CD8-positive, alpha-beta memory T cell (primary cell): ENCODE measurements around the gene NHERF1. TPM values are rescaled to one million over a fixed set of nuclear protein-coding genes. Genes with fewer than 3 reads are reported as not detected.

Experiments
- CTCF ChIA-PET: fragments of 350-600 bp; sonication (Branson Sonifier 250); formaldehyde crosslinking; loops from one replicate; lab custom pipeline; 2021; ENCODE audit warnings: antibody characterized with exemption; lab: Charles Lee
- POLR2A ChIA-PET: fragments of 350-600 bp; sonication (Branson Sonifier 250); formaldehyde crosslinking; loops from one replicate; lab custom pipeline; 2021; ENCODE audit warnings: antibody characterized with exemption; lab: Charles Lee
- DNase-seq, 5 donors: peaks; one replicate each; pipeline versions ENCODE4 v3.0.0 to v3.0.0-alpha.2; 2020 to 2022; ENCODE audit warnings: mixed read lengths in 1 of 5
- H3K27ac ChIP-seq: one replicate; pipeline ENCODE4 v1.7.0; 2013; ENCODE audit warnings: low read depth, mild to moderate bottlenecking, low read length, moderate library complexity
- H3K27me3 ChIP-seq: 2 replicates; pipeline ENCODE4 v1.7.0; 2013; ENCODE audit warnings: low read length, mild to moderate bottlenecking; ENCODE audit not compliant: insufficient read depth, poor library complexity, severe bottlenecking
- H3K36me3 ChIP-seq: 2 replicates; pipeline ENCODE4 v1.7.0; 2013; ENCODE audit warnings: mild to moderate bottlenecking, low read length, moderate library complexity; ENCODE audit not compliant: insufficient read depth
- H3K4me1 ChIP-seq: 2 replicates; pipeline ENCODE4 v1.7.0; 2013; ENCODE audit warnings: mild to moderate bottlenecking, low read length, moderate library complexity; ENCODE audit not compliant: insufficient read depth
- H3K4me3 ChIP-seq: 2 replicates; pipeline ENCODE4 v1.7.0; 2013; ENCODE audit warnings: mild to moderate bottlenecking, low read length
- H3K9me3 ChIP-seq: 2 replicates; pipeline ENCODE4 v1.7.0; 2013; ENCODE audit warnings: mild to moderate bottlenecking, low read length
- H3K27ac Mint-ChIP-seq, 8 donors: one replicate each; pipeline ENCODE4 v1.8.0; 2020 to 2021; ENCODE audit warnings: mixed read lengths in 8 of 8, mild to moderate bottlenecking in 6 of 8, inconsistent platforms in 3 of 8, moderate library complexity in 3 of 8
- H3K27me3 Mint-ChIP-seq, 2 donors: one replicate each; pipeline ENCODE4 v1.8.0; 2020 to 2021; ENCODE audit warnings: mixed read lengths in 2 of 2, mild to moderate bottlenecking in 1 of 2, moderate library complexity in 1 of 2
- H3K36me3 Mint-ChIP-seq, 3 donors: one replicate each; pipeline ENCODE4 v1.8.0; 2020 to 2021; ENCODE audit warnings: mixed read lengths in 3 of 3, inconsistent platforms in 1 of 3, mild to moderate bottlenecking in 1 of 3
- H3K4me1 Mint-ChIP-seq, 3 donors: one replicate each; pipeline ENCODE4 v1.8.0; 2020 to 2021; ENCODE audit warnings: mixed read lengths in 3 of 3, inconsistent platforms in 1 of 3, mild to moderate bottlenecking in 1 of 3
- H3K4me3 Mint-ChIP-seq, 7 donors: one replicate each; pipeline ENCODE4 v1.8.0; 2020 to 2021; ENCODE audit warnings: mixed read lengths in 7 of 7, mild to moderate bottlenecking in 6 of 7, moderate library complexity in 4 of 7, inconsistent platforms in 2 of 7
- H3K9me3 Mint-ChIP-seq, 5 donors: one replicate each; pipeline ENCODE4 v1.8.0; 2020 to 2022; ENCODE audit warnings: mixed read lengths in 5 of 5, mild to moderate bottlenecking in 3 of 5, moderate library complexity in 2 of 5, inconsistent platforms in 1 of 5
- polyA plus RNA-seq: library from polyadenylated mRNA; unstranded; fragments of 300-500 nt; fragmentation: Illumina TruSeq; gene quantifications from one replicate; pipeline ENCODE4 v1.2.3, GENCODE V29; 2021
- total RNA-seq, 2 experiments: library from RNA; stranded (reverse); gene quantifications; one replicate each; pipeline ENCODE4 v1.2.3, GENCODE V29; 2021

The NHERF1 gene
- total and polyA plus RNA-seq, 3 experiments from 2014 or later, result 131 to 674 (median 133) TPM

DNA sequence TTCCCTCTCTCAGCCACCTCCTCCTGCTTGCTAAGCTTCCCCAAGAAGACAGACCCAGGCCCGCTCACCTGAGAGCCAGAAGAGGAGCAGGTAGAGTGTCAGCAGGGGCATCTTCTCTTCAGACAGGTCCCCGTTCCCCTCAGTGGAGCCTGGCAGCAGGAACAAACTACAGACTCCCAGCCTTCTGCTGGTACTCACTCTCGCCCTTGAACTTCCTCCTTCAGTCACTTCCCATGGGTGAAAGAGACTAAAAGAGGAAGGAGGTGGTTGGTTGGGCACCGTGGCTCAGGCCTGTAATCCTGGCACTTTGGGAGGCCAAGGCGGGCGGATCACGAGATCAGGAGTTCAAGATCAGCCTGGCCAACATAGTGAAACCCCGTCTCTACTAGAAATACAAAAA is 35.7 kb upstream of the NHERF1 start, which contains the start of gene CD300LF:
TSS of gene CD300LF (minus strand) at position 168 of the 400 bp plus-strand sequence. CDS start at position 111, 57 bp downstream.
- Mint-ChIP-seq H3K4me1 (peaks cover 9 to 13% (median 11%) of the 10 kb centered on the region in 3 donors), H3K9me3 (no peaks in the 10 kb centered on the region), H3K27me3 (peaks cover 7 to 19% of the 10 kb centered on the region in 2 donors), H3K27ac (peak within 1 kb of the TSS in 2 of 8 donors; percentile 49 to 61), H3K36me3 (no peaks in the 10 kb centered on the region), H3K4me3 (no peak within 1 kb of the TSS)
- Histone ChIP-seq H3K27me3 (peaks cover 5% of the 10 kb centered on the region), H3K4me3 (no peak within 1 kb of the TSS), H3K9me3 (no peaks in the 10 kb centered on the region), H3K36me3 (no peaks in the 10 kb centered on the region), H3K4me1 (no peaks in the 10 kb centered on the region), H3K27ac (no peak within 1 kb of the TSS)
- ChIA-PET CTCF (interaction anchor here (2.1 kb wide), 1 partner anchor 24 kb away, joined by 7 read pairs; the partner anchor contains the start of gene RAB37), POLR2A (no interaction called here)
- DNase-seq, result no peak

GRCh38 chr17:74713171-74713755 is 35.2 kb upstream of the NHERF1 start:
- POLR2A ChIA-PET, result no interaction called here
- H3K27ac ChIP-seq, result no peak overlapping the region

DNA sequence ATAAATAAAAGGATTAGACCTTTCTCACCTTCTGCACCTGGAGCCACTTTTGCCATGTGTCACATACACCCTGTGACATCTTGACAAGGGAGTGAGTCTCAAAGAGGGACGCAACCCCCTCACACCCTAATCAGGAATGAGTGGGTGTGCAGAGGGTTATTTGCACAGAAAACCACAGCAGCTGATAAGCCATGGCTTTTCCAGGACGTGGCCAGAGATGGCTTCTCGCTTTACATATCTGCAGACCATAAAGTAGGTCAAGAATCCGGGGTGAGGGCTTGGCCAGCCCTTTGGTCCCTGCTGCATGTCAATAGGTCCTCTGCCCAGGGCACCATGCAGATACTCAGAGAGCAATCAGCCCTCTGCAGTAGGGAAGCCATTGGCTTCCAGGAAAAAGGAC is 33.3 kb upstream of the NHERF1 start:
- Histone ChIP-seq H3K9me3 (no peaks in the 10 kb centered on the region), H3K4me1 (no peaks in the 10 kb centered on the region), H3K4me3 (no peak overlapping the region), H3K27ac (no peak overlapping the region), H3K27me3 (peaks cover 5% of the 10 kb centered on the region), H3K36me3 (no peaks in the 10 kb centered on the region)
- no peak for DNase-seq
- Mint-ChIP-seq H3K4me1 (peaks cover 9 to 13% (median 11%) of the 10 kb centered on the region in 3 donors), H3K27ac (peak overlapping the region in 1 of 8 donors; percentile 33), H3K36me3 (peaks cover 0 to 1% (median 0%) of the 10 kb centered on the region in 3 donors), H3K4me3 (no peak overlapping the region), H3K9me3 (no peaks in the 10 kb centered on the region), H3K27me3 (peaks cover 7 to 19% of the 10 kb centered on the region in 2 donors)
- ChIA-PET CTCF (no interaction called here), POLR2A (no interaction called here)

More at GRCh38 chr17:74713171-74713755, 35.2 kb upstream of the NHERF1 start:
- CTCF ChIA-PET, result interaction anchor here (2.1 kb wide), 1 partner anchor 23 kb away, joined by 7 read pairs; the partner anchor contains the start of gene RAB37
- Mint-ChIP-seq H3K4me1 (peaks cover 9 to 13% (median 11%) of the 10 kb centered on the region in 3 donors), H3K9me3 (no peaks in the 10 kb centered on the region), H3K27me3 (peaks cover 7 to 19% of the 10 kb centered on the region in 2 donors), H3K27ac (no peak overlapping the region), H3K36me3 (no peaks in the 10 kb centered on the region), H3K4me3 (no peak overlapping the region)
- Histone ChIP-seq H3K4me1 (no peaks in the 10 kb centered on the region), H3K27me3 (peaks cover 5% of the 10 kb centered on the region), H3K4me3 (no peak overlapping the region), H3K36me3 (no peaks in the 10 kb centered on the region), H3K9me3 (no peaks in the 10 kb centered on the region)
- no peak for DNase-seq

- H3K27ac Mint-ChIP-seq, result no peak overlapping the region
- CTCF ChIA-PET, result interaction anchor here (1.4 kb wide), 1 partner anchor 15 kb away, joined by 3 read pairs; no protein-coding TSS in a partner anchor
- H3K4me3 Mint-ChIP-seq, result no peak overlapping the region
These were observed 27.9 kb upstream of the NHERF1 start for GRCh38 chr17:74720506-74720905.

DNA sequence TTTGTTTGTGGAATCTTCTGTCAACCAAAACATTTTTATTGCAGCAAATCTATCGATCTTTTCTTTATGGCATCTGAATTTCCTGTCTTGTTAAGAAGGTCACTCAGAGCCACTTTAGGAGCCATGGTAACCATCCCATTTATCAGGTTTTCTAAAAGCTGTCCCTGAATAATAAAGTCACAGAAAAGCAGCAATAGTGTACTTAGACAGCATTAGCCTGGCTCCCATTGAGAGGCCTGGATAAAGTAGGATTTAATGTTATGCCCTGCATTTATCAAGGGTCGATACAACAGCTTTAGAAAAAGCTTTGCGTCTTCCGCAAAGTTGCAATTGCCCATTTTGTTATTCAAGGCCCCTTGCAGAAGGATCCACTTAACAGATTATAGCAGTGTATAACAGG is 25.6 kb upstream of the NHERF1 start:
- Histone ChIP-seq H3K4me1 (no peaks in the 10 kb centered on the region), H3K27me3 (no peaks in the 10 kb centered on the region), H3K4me3 (no peak overlapping the region), H3K36me3 (no peaks in the 10 kb centered on the region), H3K9me3 (no peaks in the 10 kb centered on the region), H3K27ac (no peak overlapping the region)
- ChIA-PET POLR2A (no interaction called here), CTCF (no interaction called here)
- peaks cover 0 to 7% of the 10 kb centered on the region in 2 donors for H3K27me3 Mint-ChIP-seq
- no peak overlapping the region for H3K27ac Mint-ChIP-seq
- H3K4me3 Mint-ChIP-seq, result no peak overlapping the region
- no peaks in the 10 kb centered on the region for H3K9me3 Mint-ChIP-seq
- no peak for DNase-seq
- H3K4me1 Mint-ChIP-seq, result no peaks in the 10 kb centered on the region
- H3K36me3 Mint-ChIP-seq, result peaks cover 0 to 1% (median 0%) of the 10 kb centered on the region in 3 donors

More at GRCh38 chr17:74720506-74720905, 27.9 kb upstream of the NHERF1 start:
- DNase-seq, result no peak
- no peaks in the 10 kb centered on the region for H3K4me1 ChIP-seq
- POLR2A ChIA-PET, result no interaction called here
- no peak overlapping the region for H3K27ac ChIP-seq
- Mint-ChIP-seq H3K9me3 (no peaks in the 10 kb centered on the region), H3K4me1 (no peaks in the 10 kb centered on the region), H3K27me3 (peaks cover 0 to 11% of the 10 kb centered on the region in 2 donors), H3K36me3 (peaks cover 0 to 1% (median 0%) of the 10 kb centered on the region in 3 donors)
- no peaks in the 10 kb centered on the region for H3K9me3 ChIP-seq
- no peaks in the 10 kb centered on the region for H3K27me3 ChIP-seq
- no peak overlapping the region for H3K4me3 ChIP-seq
- no peaks in the 10 kb centered on the region for H3K36me3 ChIP-seq

DNA sequence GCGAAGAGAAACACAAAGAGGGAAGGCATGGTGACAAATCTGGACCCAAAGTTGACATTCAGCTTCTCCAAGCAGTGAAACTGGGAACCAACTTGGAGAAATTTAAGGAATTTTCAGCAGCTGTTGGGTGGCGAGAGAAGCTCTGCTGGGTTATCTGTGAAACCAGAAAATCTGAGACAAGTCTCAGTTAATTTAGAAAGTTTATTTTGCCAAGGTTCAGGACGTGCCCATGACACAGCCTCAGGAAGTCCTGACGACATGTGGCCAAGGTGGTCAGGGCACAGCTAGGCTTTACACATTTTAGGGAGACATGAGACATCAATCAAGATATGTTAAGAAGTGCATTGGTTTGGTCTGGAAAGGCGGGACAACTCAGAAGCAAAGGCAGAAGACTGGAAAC is 24.5 kb upstream of the NHERF1 start:
- Mint-ChIP-seq H3K27ac (no peak overlapping the region), H3K9me3 (no peaks in the 10 kb centered on the region), H3K4me1 (no peaks in the 10 kb centered on the region), H3K36me3 (peaks cover 0 to 1% (median 0%) of the 10 kb centered on the region in 3 donors), H3K27me3 (peaks cover 0 to 7% of the 10 kb centered on the region in 2 donors), H3K4me3 (no peak overlapping the region)
- ChIA-PET CTCF (interaction anchor here (1.0 to 4.5 kb wide), 3 partner anchors 12 to 67 kb away, joined by 3 to 20 read pairs (median 14); no protein-coding TSS in a partner anchor), POLR2A (no interaction called here)
- H3K27ac ChIP-seq, result no peak overlapping the region
- no peak overlapping the region for H3K4me3 ChIP-seq
- H3K36me3 ChIP-seq, result no peaks in the 10 kb centered on the region
- no peaks in the 10 kb centered on the region for H3K4me1 ChIP-seq
- no peaks in the 10 kb centered on the region for H3K27me3 ChIP-seq
- H3K9me3 ChIP-seq, result no peaks in the 10 kb centered on the region
- no peak for DNase-seq

DNA sequence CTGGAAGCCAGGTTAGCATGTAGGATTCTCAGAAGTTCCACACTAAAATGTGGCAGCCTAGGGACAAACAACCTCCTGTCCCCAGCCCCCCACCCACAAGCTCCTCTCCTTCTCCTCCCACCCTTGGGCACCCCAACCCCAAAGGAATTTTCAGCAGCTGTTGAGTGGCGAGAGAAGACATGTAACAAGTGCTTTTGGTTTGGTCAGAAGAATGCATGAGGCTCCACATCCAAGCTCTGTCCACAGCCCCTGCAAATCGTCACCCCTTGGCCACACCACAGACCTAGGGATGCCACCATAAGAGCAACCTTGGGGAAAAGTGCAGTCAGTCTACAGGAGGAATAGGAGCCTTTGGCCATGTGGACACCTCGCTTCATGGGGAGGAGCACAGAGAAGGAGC is 23.3 kb upstream of the NHERF1 start:
- peaks cover 0 to 3% (median 0%) of the 10 kb centered on the region in 3 donors for H3K4me1 Mint-ChIP-seq
- H3K27ac ChIP-seq, result no peak overlapping the region
- no peaks in the 10 kb centered on the region for H3K27me3 ChIP-seq
- peaks cover 0 to 7% of the 10 kb centered on the region in 2 donors for H3K27me3 Mint-ChIP-seq
- H3K4me3 Mint-ChIP-seq, result no peak overlapping the region
- no peaks in the 10 kb centered on the region for H3K9me3 Mint-ChIP-seq
- ChIA-PET POLR2A (no interaction called here), CTCF (interaction anchor here (1.0 to 4.5 kb wide), 4 partner anchors 11 to 68 kb away, joined by 3 to 20 read pairs (median 10); no protein-coding TSS in a partner anchor)
- no peaks in the 10 kb centered on the region for H3K9me3 ChIP-seq
- DNase-seq, result no peak
- no peak overlapping the region for H3K4me3 ChIP-seq
- H3K36me3 Mint-ChIP-seq, result no peaks in the 10 kb centered on the region
- H3K27ac Mint-ChIP-seq, result no peak overlapping the region
- H3K4me1 ChIP-seq, result peaks cover 4% of the 10 kb centered on the region
- no peaks in the 10 kb centered on the region for H3K36me3 ChIP-seq

- Histone ChIP-seq H3K27me3 (no peaks in the 10 kb centered on the region), H3K9me3 (no peaks in the 10 kb centered on the region), H3K4me1 (peaks cover 28% of the 10 kb centered on the region), H3K36me3 (no peaks in the 10 kb centered on the region), H3K27ac (no peak overlapping the region), H3K4me3 (no peak overlapping the region)
- ChIA-PET CTCF (no interaction called here), POLR2A (no interaction called here)
- no peak for DNase-seq
- no peaks in the 10 kb centered on the region for H3K27me3 Mint-ChIP-seq
- H3K36me3 Mint-ChIP-seq, result no peaks in the 10 kb centered on the region
- H3K27ac Mint-ChIP-seq, result no peak overlapping the region
- peaks cover 0 to 12% (median 0%) of the 10 kb centered on the region in 3 donors for H3K4me1 Mint-ChIP-seq
- H3K9me3 Mint-ChIP-seq, result no peaks in the 10 kb centered on the region
- H3K4me3 Mint-ChIP-seq, result no peak overlapping the region
These were observed 20.3 kb upstream of the NHERF1 start for GRCh38 chr17:74728033-74728701.
